Effector CD8-positive, alpha-beta T cell (primary cell): ENCODE measurements around the gene THSD4.

ENCODE experiments used
- DNase-seq: peaks from one replicate; lab custom pipeline; 2025; lab: John Stamatoyannopoulos, UW

Gene THSD4

DNA sequence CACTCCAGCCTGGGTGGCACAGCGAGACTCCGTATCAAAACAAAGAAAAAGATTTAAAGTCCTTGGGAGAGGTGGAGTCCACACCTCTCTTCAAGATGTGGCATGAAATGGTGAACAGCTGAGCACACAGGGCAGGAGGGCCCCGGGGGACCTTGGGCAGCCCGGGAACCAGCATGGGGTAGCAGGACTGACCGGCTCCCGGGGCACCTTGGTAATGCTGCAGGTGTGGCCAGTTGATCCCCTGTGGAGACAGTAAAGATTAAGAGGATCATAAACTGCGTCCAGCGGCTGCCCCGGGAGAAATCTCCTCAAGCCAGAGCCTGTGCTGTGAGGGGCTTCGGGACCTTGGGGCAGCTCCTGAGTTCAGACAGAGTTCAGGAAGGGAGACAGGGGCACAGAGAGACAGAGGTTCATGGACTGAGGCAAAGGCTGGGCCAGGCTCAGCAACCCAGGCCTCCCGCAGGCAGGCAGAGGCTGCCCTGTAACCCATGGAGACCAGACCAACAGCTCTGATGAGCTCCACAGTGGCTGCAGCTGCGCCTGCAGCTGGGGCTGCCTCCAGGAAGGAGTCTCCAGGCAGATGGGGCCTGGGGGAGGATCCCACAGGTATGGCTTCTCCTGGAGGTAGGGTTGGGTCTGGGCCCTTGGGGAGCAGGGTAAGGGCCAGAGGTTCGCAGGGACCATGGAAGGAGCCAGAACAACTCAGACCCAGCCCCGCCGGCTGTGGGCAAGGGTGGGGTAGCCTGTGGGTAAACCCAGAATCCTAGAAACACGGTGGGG is 695.2 kb downstream of the THSD4 start, which contains the start of gene NR2E3:
TSS of gene NR2E3 (plus strand) at position 299 of the 780 bp plus-strand sequence. CDS start at position 489, 190 bp downstream.
- DNase-seq = no peak

DNA sequence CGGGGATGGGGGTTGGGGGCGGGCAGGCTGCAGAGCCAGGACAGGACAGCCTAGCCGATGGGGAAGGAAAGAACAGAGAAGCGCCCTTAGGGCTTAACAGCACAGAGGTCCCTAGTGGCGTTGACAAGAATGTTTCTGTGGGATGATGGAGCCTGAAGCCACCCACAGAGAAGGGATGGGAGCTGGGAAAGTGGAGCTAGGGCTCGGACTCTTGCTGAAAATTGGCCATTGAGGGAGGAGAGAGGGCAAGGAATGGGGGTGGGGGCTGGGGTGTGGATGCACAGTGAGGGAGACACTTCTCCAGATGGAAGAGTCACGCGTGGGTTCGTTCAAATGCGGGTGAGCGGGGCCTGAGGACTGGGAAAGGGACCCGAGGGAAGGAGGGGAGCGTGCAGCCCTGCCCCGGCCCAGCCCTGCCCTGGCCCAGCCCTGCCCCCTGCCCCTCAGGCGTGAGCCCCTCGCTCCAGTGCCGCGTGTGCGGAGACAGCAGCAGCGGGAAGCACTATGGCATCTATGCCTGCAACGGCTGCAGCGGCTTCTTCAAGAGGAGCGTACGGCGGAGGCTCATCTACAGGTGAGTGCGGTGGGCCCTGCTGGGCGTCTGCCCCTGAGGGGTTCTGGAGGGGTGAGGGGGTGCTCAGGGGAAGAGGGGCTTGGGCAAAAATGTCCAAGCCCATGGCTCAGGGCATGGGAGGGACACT is 695.9 kb downstream of the THSD4 start:
- no peak for DNase-seq

DNA sequence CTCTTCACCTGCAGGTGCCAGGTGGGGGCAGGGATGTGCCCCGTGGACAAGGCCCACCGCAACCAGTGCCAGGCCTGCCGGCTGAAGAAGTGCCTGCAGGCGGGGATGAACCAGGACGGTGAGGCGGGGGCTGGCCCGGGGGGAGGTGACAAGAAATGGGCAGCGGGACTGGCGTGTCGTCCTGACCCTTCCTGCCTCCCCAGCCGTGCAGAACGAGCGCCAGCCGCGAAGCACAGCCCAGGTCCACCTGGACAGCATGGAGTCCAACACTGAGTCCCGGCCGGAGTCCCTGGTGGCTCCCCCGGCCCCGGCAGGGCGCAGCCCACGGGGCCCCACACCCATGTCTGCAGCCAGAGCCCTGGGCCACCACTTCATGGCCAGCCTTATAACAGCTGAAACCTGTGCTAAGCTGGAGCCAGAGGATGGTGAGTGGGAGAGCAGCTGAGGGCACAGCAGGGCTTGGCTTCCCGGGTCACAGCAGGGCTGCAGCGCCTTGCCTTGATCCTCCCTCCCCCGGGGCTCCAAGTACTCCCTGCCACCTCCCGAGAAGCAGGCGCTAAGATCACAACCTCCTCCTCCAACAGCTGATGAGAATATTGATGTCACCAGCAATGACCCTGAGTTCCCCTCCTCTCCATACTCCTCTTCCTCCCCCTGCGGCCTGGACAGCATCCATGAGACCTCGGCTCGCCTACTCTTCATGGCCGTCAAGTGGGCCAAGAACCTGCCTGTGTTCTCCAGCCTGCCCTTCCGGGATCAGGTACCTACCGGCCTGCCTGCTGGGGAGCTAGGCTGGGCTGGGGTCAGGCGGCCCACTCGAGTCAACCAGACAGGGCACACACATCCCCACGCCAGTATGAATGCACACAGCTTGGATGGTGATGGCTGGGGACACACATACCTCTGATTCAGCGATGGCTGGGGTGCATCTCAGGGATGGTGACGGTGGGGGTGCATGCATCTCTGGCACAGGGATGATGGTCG is 696.8 kb downstream of the THSD4 start:
- no peak for DNase-seq

DNA sequence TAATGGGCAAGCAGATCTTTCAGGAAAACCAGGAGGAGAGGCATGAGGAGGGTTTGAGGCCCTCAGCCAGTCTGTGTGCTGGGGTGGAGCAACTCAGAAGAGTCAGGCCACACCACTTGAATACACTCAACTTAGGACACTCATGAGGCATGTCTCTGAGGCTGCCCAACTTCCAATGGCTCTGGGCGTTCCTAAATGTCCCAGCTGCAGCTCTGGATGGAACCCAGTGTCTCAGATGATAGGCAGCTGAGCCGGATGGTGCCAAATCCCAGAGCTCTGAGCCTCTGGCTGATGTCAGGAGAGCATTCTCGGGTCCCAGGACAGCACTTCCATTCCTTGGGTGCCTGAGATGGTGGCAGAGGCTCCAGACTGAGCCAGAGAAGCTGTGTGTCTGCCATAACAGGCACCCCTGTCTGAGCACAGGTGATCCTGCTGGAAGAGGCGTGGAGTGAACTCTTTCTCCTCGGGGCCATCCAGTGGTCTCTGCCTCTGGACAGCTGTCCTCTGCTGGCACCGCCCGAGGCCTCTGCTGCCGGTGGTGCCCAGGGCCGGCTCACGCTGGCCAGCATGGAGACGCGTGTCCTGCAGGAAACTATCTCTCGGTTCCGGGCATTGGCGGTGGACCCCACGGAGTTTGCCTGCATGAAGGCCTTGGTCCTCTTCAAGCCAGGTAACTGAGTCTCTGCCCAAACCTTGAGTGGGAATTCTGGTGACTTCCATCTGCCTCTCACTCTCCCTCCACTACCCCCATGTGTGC is 697.9 kb downstream of the THSD4 start:
- DNase-seq = no peak

DNA sequence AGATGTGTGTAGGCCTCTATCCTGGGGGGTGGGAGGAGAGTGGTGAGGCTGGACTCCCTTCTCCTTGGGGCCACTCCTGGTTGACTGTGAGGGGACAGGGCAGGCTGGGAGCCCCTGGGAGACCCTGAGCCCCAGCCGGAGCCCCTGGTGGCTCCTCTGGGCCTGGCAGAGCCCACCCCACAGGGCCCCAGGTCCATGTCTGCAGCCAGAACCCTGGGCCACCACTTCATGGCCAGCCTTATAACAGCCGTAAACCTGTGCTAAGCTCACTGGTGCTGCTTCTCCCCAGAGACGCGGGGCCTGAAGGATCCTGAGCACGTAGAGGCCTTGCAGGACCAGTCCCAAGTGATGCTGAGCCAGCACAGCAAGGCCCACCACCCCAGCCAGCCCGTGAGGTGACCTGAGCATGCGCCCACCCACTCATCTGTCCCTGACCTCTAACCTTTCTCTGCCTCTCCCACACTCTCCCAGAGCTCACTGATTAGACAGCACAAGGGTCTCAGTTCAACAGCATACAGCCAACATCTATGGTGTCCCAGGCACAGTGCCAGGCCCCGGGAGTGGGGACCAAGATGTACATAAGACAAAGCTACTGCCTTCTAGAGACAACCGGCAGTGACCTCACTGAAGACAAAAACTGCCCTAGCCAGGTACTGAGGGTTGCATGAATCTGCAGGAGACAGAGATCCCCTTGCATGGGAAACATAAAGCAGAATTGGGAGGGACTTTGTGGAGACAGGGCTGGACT is 698.6 kb downstream of the THSD4 start:
- no peak for DNase-seq

DNA sequence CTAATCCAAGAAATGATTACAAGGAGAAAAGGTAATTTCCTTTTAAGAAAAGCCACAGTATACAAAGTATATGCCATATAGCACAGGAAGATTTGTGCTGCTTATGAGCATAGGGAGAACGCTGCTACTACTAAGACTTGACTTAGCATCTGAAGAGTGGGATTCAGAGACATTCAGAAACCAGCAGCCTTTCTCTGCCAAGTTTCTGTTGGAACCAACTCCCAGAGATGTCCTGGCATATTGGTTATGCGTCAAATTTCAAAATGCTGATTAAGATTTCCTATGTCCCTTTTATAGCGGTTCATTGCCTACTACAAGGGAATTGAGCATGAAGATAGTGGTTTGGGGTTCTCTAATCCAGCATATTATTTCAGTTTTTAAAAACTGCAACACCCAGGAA is 700.0 kb downstream of the THSD4 start:
- DNase-seq = no peak

DNA sequence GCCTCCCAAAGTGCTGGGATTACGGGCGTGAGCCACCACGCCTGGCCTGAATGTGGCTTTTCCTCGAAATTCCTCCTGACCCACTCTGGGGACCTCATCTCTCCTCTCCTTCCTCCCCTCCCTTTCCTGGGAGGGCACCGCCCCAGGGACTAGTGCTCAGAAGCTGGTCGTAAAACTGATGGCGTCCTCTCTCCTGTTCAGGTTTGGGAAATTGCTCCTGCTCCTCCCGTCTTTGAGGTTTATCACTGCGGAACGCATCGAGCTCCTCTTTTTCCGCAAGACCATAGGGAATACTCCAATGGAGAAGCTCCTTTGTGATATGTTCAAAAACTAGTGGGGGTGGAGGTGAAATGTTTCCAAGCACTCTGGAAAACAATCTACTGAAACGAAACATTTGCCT is 702.1 kb downstream of the THSD4 start:
- DNase-seq = no peak

DNA sequence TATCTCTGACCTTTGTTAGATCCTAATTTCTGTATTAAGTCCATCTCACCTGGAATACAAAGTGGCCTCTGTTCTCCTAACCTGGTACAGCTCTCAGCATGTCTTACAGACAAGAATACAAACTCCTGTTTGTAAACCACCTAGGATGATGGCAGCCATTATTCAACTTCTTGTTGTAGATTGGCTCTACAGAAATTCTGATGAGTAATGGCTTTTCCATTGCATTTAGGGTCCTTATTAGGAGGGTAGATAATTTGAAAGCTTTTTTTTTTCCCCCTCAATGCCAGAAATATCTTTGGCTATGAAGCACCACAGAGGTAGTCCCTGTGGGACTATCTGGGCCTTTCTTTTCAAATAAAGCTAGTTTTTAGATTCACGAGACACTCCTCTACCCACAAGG is 704.9 kb downstream of the THSD4 start:
- no peak for DNase-seq

DNA sequence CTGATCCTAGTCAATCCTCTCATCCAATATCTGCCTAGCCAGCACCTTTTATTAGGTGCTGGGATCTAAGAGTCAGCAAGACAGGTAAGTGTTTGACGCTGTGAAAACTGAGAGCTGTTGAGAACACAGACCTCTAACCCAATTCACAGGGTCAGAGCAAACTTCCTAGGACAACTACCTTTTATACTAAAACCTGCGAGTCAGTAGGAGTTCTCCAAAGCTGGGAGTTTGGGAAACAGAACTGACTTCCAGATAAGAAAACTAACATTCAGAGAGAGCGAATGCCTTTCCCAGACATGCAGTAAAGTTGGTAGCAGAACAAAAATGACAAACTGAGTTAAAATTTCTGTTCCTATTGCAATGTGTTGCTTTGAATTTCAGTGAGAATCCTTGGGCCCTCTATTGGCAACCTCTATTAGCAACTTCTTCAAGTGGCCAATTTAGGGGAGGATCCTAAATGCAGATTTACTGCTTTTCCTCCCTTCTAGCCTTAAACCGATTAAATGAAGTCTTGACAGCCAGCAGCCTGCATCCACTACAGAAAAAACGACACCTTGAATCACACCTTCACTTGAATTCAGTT is 706.4 kb downstream of the THSD4 start:
- DNase-seq = no peak

DNA sequence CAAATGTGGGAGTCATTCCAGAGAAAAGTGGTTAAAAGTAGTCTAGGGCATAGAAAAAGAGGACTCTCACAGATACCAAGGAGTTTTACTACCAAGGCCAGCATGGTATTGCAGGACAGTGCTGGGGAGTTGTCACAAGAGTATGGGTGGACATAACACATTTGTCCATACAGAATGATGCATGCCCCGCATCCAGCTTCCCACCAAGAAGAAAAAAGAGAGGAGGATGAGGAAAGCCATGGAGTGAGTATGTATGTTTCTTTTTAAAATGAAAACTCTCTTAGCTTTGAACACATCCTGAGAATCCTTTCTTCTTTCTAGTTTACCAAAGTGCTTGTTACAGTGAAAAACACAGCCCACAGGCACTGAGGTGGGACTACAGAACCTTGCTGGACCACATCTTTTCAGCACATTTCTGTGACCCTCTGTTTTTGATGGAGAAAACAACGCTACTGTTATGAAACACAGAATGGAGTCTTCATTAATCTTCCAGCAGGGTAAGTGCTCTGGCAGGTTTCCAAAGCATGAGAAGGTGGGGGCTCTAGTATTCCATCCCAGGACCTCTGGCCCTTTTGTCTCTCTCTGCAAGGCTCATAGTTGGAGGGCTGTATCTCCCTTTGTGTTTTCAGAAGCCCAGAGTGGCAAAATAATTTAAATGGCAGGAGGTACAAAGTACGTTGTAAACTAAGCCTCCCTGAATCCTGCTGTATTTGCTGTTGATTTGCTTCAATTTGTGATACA is 707.8 kb downstream of the THSD4 start:
- DNase-seq = no peak

DNA sequence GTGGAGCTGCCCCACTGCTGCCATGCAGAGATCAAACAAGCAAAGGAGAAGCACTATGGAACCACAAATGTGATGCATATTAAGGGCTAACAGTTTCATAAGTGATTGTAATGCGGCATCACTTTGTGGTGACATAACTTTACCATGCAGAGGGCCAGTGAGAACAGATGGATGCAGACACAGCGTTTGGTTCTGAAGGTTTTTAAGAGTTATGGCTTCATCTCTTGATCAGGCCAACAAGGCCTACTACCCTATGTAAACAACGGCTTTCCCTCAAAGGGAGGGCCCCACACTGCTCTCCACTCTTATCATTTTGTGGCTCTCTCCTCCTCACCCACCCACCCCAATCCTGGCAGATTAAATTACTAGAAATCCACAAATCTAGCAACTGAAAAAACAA is 708.5 kb downstream of the THSD4 start:
- no peak for DNase-seq

DNA sequence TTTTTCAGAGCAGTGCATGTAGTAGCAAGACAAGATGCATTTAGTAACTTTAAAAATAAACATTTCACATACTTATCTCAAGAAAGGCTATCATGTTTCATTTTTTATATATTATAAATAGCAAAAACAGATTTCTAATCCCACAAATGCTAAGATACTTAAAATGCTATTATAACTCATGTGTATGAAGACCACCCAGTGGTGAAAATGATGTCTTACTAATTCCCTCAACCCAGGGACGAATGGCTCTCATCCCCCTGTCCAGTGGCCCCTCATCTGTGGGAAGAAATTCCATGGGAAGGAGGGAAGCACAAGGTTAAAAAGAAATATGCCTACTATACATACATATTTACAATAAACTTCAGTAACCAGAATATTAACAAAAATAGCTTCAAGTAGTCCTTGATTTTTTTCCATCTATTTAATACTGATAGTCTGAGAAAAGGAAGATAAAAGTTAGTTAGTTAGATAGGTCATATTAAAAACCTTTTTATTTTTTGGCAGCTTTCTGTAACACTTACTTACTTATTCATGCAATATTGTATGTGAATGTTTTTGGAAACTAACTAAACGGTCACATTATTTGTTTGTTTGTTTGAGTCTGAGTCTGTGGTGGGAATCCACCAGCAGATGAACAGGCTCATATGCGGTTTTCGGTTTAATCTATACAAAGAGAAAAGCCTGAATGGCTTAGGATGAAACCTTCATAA is 709.9 kb downstream of the THSD4 start:
- DNase-seq = no peak

DNA sequence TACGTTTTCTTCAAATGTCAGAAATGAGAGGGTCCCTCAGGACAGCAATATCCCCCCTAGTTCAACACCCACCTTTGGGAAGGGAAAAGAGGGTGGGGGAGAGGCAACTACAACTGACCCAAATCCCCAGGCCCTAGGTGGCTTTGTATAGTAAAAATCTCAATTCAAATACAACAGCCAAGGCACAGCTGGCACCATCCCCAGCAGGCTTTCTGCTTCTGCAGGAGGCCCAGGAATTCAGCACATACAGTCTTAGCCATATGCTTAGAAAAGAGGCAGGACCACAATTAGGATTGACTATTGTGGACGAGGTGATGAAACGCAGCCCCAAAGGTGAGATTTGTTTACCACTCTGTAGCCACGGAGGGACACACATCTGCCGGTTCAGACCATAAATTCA is 710.9 kb downstream of the THSD4 start:
- DNase-seq = no peak

DNA sequence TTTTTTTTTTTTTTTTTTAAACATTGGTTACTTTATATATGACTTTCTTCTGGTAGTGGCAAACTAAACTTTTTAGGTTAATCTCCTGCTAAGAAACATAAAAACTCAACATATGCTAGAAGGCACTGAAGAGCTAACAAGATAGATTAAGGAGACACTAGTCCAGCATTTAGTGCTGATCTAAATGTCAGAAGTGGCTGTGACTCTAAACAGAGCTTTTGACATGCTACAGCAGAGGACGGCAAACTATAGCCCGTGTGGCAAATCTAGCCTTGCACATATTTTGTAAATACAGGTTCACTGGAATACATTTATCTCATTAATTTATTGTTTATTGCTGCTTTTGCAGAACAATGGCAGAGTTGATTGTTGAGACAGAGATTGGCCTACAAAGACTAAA is 715.7 kb downstream of the THSD4 start:
- no peak for DNase-seq
